Glutamatergic neuron (in vitro differentiated cells): ENCODE measurements around the gene CCBE1. TPM values are rescaled to one million over a fixed set of nuclear protein-coding genes. Genes with fewer than 3 reads are reported as not detected.

Experiments
- DNase-seq: peaks from one replicate; pipeline ENCODE4 v3.0.0; 2022
- H3K27ac Mint-ChIP-seq: one replicate; pipeline ENCODE4 v1.8.0; 2020; ENCODE audit warnings: mild to moderate bottlenecking, mixed read lengths, inconsistent platforms; ENCODE audit not compliant: unreplicated experiment
- H3K27me3 Mint-ChIP-seq: one replicate; pipeline ENCODE4 v1.8.0; 2020; ENCODE audit warnings: mild to moderate bottlenecking, moderate library complexity, mixed read lengths, inconsistent platforms; ENCODE audit not compliant: unreplicated experiment
- H3K36me3 Mint-ChIP-seq: one replicate; pipeline ENCODE4 v1.8.0; 2020; ENCODE audit warnings: mild to moderate bottlenecking, mixed read lengths, inconsistent platforms; ENCODE audit not compliant: unreplicated experiment
- H3K4me1 Mint-ChIP-seq: one replicate; pipeline ENCODE4 v1.8.0; 2020; ENCODE audit warnings: mild to moderate bottlenecking, low read depth, mixed read lengths, inconsistent platforms; ENCODE audit not compliant: unreplicated experiment
- H3K4me3 Mint-ChIP-seq: one replicate; pipeline ENCODE4 v1.8.0; 2020; ENCODE audit warnings: mild to moderate bottlenecking, mixed read lengths, inconsistent platforms; ENCODE audit not compliant: unreplicated experiment
- H3K9me3 Mint-ChIP-seq: one replicate; pipeline ENCODE4 v1.8.0; 2020; ENCODE audit warnings: mild to moderate bottlenecking, moderate library complexity, mixed read lengths, inconsistent platforms; ENCODE audit not compliant: unreplicated experiment
- total RNA-seq: library from RNA; stranded (reverse); fragmentation: NEBNext Ultra II Directional; extraction: Animal tissue kit (Norgen Biotek cat#: 25700); gene quantifications from one replicate; pipeline ENCODE4 v1.2.1, GENCODE V29; 2021; ENCODE audit not compliant: unreplicated experiment
- TF ChIP-seq, protein P1 (sequence below): fragments of 200-600 bp; sonication (generic); IDR thresholded peaks from one replicate; pipeline ENCODE4 v1.5.0; 2021; ENCODE audit not compliant: partially characterized antibody, unreplicated experiment

CCBE1 gene
- total RNA-seq, 1 donor from 2014 or later, result 0.81 TPM

DNA sequence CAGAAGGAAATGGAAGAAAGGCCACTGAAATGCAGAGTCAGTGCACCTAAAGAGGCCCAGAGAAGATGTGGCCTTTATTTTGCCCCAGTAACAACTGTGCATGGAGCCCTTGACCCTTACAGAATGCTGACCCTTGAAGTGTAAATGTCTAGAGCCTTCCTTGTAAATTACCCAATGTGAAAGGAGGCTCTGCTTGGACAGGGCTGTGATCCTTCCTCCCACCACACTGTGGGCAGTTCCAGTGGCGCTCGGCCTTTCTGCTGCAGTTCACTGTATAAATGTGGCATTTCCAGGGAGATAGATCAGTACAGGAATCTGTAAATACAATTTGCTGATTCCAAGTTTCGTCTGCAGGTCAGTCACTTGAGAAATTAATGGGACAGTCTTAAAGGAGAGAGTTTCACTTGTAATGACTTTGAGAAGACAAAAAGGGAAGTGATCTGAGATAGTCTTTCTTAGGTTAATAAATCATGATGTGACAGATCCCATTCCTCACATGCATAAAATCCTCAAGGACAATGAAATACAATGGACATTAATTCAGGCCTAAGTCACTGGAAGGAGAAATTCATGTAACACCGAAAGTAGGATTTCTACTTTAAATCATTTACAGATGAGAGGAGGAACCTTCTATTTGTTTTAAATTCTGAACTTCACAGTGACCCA, 204.3 kb downstream of the CCBE1 start:
- Mint-ChIP-seq H3K27ac (no peak overlapping the region), H3K9me3 (peaks cover 4% of the 10 kb centered on the region), H3K4me1 (no peaks in the 10 kb centered on the region), H3K4me3 (no peak overlapping the region), H3K36me3 (peaks cover 11% of the 10 kb centered on the region), H3K27me3 (no peaks in the 10 kb centered on the region)
- TF ChIP-seq, protein P1, sequence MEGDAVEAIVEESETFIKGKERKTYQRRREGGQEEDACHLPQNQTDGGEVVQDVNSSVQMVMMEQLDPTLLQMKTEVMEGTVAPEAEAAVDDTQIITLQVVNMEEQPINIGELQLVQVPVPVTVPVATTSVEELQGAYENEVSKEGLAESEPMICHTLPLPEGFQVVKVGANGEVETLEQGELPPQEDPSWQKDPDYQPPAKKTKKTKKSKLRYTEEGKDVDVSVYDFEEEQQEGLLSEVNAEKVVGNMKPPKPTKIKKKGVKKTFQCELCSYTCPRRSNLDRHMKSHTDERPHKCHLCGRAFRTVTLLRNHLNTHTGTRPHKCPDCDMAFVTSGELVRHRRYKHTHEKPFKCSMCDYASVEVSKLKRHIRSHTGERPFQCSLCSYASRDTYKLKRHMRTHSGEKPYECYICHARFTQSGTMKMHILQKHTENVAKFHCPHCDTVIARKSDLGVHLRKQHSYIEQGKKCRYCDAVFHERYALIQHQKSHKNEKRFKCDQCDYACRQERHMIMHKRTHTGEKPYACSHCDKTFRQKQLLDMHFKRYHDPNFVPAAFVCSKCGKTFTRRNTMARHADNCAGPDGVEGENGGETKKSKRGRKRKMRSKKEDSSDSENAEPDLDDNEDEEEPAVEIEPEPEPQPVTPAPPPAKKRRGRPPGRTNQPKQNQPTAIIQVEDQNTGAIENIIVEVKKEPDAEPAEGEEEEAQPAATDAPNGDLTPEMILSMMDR, result no peak
- DNase-seq, result no peak

DNA sequence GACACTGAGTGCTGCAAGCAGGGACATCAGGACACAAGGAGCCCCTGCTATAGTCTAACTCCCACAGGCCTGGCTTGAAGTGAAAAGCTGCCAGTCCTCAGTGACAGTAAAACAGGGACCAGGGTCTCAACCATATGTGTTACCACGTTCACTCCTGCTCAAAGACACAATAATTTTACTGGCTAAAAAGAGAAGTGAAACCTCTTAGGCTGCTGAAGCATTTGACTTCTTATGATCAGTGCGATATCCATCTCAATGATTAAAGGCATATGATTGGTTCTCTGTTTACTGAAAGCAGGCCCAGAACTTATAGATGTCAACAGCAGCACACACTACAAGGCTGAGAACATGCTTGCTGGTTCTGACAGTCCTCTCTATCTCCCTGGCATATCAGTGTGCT, 208.3 kb downstream of the CCBE1 start:
- no peak for DNase-seq
- Mint-ChIP-seq H3K36me3 (peaks cover 5% of the 10 kb centered on the region), H3K4me3 (no peak overlapping the region), H3K4me1 (no peaks in the 10 kb centered on the region), H3K9me3 (peaks cover 3% of the 10 kb centered on the region), H3K27me3 (no peaks in the 10 kb centered on the region), H3K27ac (no peak overlapping the region)
- TF ChIP-seq, protein P1, result no peak

DNA sequence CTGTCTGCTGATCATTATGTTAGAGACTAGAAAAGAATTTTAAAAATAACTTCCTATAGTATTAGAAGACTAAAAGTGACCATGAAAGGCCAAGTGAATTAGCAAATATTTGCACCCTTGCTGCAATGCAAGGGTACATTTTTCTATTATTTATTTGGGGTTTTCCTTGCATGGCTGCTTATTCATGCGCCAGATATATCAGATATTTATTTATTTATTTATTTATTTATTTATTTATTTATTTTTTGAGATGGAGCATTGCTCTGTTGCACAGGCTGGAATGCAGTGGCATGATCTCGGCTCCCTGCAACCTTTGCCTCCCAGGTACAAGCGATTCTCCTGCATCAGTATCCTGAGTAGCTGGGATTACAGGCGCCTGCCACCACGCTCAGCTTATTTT, 211.8 kb downstream of the CCBE1 start:
- peaks cover 1% of the 10 kb centered on the region for H3K9me3 Mint-ChIP-seq
- no peak overlapping the region for H3K4me3 Mint-ChIP-seq
- no peak overlapping the region for H3K27ac Mint-ChIP-seq
- no peaks in the 10 kb centered on the region for H3K27me3 Mint-ChIP-seq
- H3K36me3 Mint-ChIP-seq, result no peaks in the 10 kb centered on the region
- H3K4me1 Mint-ChIP-seq, result no peaks in the 10 kb centered on the region
- DNase-seq, result no peak
- TF ChIP-seq, protein P1, result no peak

DNA sequence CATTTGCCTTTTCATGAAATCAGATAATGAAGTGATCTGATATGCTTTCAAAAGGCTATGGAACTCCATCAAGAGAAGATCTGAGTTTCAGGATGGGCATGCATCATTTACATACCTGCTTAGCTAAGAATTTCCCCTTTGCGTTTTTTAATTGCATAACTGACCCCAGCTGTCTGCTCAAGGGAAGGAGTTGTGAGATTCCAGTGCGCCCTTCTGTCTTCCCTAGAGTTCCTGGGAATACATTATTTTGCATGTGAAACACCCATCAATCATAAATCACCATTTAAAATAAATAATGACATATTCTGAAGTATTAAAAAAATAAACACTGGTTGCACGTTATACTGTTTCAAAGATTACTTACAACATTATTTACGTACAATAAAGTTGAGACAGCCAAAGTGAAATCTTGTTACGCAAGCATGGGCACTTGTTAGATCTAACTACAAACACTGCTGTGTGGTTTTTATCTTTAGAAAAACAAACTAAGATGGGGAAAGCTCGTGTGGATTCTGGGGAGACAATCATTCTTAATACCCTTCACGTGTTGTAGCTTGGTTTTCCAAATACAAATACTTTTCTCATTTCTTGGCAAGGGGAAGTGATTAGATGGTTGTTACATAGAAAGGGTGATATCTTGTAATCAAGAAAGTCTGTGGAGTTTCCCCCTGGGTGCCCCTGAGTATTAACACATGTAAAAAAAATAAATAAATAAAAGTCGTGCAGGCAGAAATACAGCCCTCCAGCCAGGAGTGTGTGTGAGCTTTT, 212.5 kb downstream of the CCBE1 start:
- DNase-seq, result no peak
- Mint-ChIP-seq H3K27ac (no peak overlapping the region), H3K36me3 (no peaks in the 10 kb centered on the region), H3K4me1 (no peaks in the 10 kb centered on the region), H3K4me3 (no peak overlapping the region), H3K27me3 (no peaks in the 10 kb centered on the region), H3K9me3 (peaks cover 1% of the 10 kb centered on the region)
- TF ChIP-seq, protein P1, result no peak

DNA sequence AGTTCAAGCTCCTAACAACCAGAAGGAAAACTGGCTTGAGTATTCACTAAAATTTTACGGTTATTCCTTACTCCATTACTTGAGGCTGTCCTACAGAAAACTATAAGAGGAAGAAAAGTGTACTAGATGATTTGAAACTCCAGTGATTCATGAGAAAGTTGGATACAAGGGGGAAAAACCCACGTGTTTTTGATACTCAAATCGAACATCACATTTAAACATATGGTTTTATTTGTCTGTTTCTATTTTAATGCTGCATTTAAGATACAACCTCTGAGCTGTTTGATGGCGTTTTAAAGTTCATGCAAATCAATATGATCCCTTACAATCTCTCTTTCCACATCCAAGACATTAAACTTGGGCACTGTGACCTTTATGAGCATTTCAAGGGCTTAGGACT, 213.1 kb downstream of the CCBE1 start:
- Mint-ChIP-seq H3K4me3 (no peak overlapping the region), H3K36me3 (no peaks in the 10 kb centered on the region), H3K4me1 (no peaks in the 10 kb centered on the region), H3K27ac (no peak overlapping the region), H3K9me3 (no peaks in the 10 kb centered on the region), H3K27me3 (no peaks in the 10 kb centered on the region)
- TF ChIP-seq, protein P1, result no peak
- no peak for DNase-seq
